ENCODE data around the gene BICD2. TPM values are rescaled to one million over a fixed set of nuclear protein-coding genes. Genes with fewer than 3 reads are reported as not detected.

Gene BICD2
- total RNA-seq, 1 experiment from 2014 or later, result 39.0 TPM

DNA sequence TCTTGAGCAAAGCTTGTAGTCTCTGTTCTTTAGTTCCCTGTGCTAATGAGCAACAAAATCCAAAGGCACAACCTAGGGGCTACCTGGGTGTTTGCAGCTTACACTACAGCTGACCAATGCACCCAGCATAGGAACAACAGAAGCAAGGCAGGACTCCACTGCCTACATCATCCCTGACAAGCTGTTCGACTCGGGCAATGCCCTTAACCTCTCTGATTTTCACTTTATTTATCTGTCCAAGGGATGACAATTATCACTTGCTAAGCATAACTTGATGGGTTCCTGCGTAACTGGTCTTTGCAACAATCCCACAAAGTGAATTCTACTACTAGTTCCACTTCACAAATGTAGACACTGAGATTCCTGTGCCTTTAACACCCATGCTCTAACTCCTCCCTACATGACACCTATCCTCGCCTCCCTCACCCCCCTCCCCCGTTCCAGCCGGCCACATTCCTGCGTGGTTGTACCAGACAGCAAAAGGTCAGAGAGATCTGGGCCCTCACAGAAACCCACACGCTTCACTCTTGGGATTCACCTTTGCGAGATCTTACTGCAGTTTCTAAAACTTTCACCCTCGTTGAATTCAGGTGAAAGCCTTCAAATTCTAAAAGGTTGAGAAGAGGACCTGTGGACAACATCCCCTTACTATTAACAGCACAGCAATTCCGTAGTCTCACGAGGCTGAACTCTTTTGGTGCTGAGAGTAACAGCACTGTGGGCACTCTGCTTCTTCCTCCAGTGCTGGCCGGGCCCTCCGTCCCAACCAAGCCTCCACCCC is 95.7 kb downstream of the BICD2 start:
- DNase-seq (ENCODE audit: low read depth), result peak; percentile 76

GRCh38 chr9:92666912-92667532 is 97.6 kb downstream of the BICD2 start:
- no peak for DNase-seq (ENCODE audit: low read depth)

GRCh38 chr9:92666236-92666635 is 98.4 kb downstream of the BICD2 start:
- DNase-seq (ENCODE audit: low read depth), result no peak

GRCh38 chr9:92665836-92666235 is 98.8 kb downstream of the BICD2 start:
- no peak for DNase-seq (ENCODE audit: low read depth)

DNA sequence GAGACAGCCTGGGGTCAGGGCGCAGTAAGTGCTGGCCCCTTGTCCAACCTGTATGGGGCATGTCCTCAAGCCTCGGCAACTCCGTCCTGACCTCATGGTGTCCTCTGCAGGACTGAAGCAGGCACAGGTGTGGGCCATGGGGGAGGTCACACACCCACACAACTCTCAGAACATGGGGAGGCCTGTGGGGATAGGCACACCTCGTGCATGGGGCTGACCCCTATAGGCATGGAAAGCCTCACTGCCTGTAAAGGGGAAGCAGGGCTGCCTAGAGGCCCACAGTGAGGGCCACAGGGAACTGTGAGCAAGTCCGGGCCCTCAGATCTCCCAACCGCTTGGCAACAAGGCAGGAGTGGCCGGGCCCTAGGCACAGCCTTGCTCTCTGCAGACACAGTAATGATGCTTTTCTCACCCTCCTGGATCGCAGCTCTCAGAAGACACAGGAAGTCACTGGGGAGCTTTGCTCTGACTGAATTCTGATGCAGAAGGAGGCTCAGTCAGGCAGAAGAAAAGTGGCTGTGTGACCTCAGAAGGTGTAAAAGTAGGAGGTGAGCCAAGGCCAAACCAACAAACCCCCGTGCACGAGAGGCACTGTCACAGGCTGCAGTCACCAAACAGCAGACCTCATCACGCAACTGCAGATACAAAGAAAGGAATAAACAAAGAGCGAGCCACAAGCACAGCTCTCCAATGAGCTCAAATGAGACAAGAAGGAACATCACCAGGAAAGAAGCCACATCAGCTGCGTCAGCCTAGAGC is 100.1 kb downstream of the BICD2 start:
- DNase-seq (ENCODE audit: low read depth), result peak; percentile 65

DNA sequence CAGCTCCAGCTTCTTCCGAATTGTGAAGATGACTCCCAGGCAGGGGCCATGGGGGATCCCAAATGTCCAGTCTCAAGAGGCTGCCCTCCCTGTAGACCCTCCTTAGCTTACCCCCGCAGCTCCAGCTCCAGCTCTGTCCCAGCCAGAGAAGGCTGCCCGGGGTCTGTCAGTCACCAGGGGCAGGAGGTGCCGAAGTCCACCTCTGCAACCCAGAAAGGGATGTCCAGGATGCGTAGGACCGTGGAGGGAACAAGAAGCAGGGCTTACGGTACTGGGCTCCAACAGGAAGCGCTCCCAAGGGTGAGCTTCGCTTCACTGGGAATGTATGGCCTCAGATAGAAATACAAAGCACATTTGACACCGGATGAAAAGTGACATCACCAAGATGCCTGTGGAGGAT is 100.7 kb downstream of the BICD2 start:
- no peak for DNase-seq (ENCODE audit: low read depth)

DNA sequence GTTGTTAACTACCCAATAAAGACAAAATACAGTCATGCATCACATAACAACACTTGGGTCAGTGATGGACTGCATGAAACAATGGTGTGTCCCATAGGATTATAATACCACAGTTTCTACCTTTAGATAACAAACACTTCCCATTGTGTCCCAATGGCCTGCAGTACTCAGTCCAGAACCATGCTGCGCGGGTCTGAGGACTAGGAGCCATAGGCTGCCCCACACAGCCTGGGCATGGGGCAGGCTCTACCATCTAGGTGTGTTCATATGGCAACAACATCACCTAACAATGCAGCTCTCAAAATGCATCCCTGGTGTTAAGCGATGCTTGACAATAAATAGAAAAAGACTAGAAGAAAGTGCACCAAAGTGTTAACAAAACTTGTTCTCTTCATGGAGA is 101.5 kb downstream of the BICD2 start:
- DNase-seq (ENCODE audit: low read depth), result no peak

DNA sequence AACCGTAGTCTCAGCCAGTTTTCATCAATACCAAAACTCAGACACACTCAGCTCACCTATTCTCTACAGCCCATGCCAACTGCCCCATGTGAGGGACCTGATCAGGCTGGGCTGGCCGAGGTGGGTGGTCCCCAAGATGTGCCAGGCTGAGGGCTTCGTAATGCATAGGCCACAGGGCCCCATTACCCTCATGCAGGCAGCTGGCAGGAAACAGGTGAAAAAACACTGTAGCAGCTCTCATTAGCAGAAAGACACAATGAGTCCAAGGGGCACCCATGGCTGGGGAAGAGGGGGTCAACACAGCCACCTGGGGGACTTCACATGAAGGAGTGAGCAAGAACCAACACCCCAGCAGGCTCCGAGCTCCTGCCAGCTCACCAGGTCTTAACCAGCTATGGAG is 102.9 kb downstream of the BICD2 start:
- DNase-seq (ENCODE audit: low read depth), result no peak

Other genes starting within 250 kb of the BICD2 start
- gene ECM2, start 228.8 kb downstream of the BICD2 start, total RNA-seq (2014; rRNA removed; shearing (Covaris generic)), result 0.47 and 1.0 TPM in 2 replicates
- 9.6 and 24.5 TPM in 2 replicates for gene IPPK, start 94.7 kb downstream of the BICD2 start, total RNA-seq (2014; rRNA removed; shearing (Covaris generic))
- gene ZNF484, start 113.2 kb upstream of the BICD2 start, total RNA-seq (2014; rRNA removed; shearing (Covaris generic)), result 7.6 and 10.1 TPM in 2 replicates
- 0.20 TPM in 1 of 2 replicates, not detected in the other for gene FGD3, start 182.7 kb upstream of the BICD2 start, total RNA-seq (2014; rRNA removed; shearing (Covaris generic))

Measured in M059J (cell line).